ENCODE data around the gene ASAP3.

Gene ASAP3

GRCh38 chr1:23402286-23403037 lies 81.5 kb downstream of the ASAP3 start:
- H3K27me3 Mint-ChIP-seq (ENCODE audit: low read depth): no peaks in the 10 kb centered on the region
- H3K9me3 Mint-ChIP-seq: no peaks in the 10 kb centered on the region
- H3K4me3 Mint-ChIP-seq: no peak overlapping the region
- H3K36me3 Mint-ChIP-seq (ENCODE audit: low read depth): peaks cover 3% of the 10 kb centered on the region
- DNase-seq (ENCODE audit: low spot score): no peak
- H3K4me1 Mint-ChIP-seq (ENCODE audit: low read depth): peaks cover 5% of the 10 kb centered on the region
- no peak overlapping the region for H3K27ac Mint-ChIP-seq

GRCh38 chr1:23401313-23401712 lies 82.7 kb downstream of the ASAP3 start:
- Mint-ChIP-seq H3K36me3 (ENCODE audit: low read depth) (peaks cover 3% of the 10 kb centered on the region), H3K4me1 (ENCODE audit: low read depth) (peaks cover 5% of the 10 kb centered on the region), H3K27ac (no peak overlapping the region), H3K9me3 (no peaks in the 10 kb centered on the region), H3K4me3 (no peak overlapping the region), H3K27me3 (ENCODE audit: low read depth) (no peaks in the 10 kb centered on the region)
- no peak for DNase-seq (ENCODE audit: low spot score)

GRCh38 chr1:23400324-23401114 lies 83.5 kb downstream of the ASAP3 start:
- H3K9me3 Mint-ChIP-seq: no peaks in the 10 kb centered on the region
- no peak for DNase-seq (ENCODE audit: low spot score)
- no peak overlapping the region for H3K27ac Mint-ChIP-seq
- H3K4me3 Mint-ChIP-seq: no peak overlapping the region
- H3K36me3 Mint-ChIP-seq (ENCODE audit: low read depth): peaks cover 5% of the 10 kb centered on the region
- H3K4me1 Mint-ChIP-seq (ENCODE audit: low read depth): peaks cover 9% of the 10 kb centered on the region
- no peaks in the 10 kb centered on the region for H3K27me3 Mint-ChIP-seq (ENCODE audit: low read depth)

DNA sequence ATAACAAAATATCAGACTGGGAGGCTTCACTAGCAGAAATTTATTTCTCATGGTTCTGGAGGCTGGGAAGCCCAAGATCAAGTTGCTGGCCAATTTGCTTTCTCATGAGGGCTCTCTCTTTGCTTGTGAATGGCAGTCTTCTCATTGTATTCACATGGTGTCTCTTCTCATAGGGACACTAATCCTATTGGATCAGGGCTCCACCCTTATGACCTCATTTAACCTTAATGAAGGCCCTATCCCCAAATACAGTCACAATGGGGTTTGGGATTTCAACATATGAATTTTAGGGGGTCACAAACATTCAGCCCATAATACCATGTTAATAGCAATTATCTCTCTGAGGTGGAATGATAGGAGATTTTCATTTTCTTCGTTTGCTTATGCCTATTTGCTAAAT lies 84.8 kb downstream of the ASAP3 start:
- Mint-ChIP-seq H3K9me3 (no peaks in the 10 kb centered on the region), H3K27me3 (ENCODE audit: low read depth) (no peaks in the 10 kb centered on the region), H3K4me1 (ENCODE audit: low read depth) (peaks cover 8% of the 10 kb centered on the region), H3K4me3 (no peak overlapping the region), H3K36me3 (ENCODE audit: low read depth) (peaks cover 5% of the 10 kb centered on the region), H3K27ac (no peak overlapping the region)
- no peak for DNase-seq (ENCODE audit: low spot score)

GRCh38 chr1:23397908-23398307 lies 86.1 kb downstream of the ASAP3 start:
- H3K4me3 Mint-ChIP-seq: no peak overlapping the region
- H3K36me3 Mint-ChIP-seq (ENCODE audit: low read depth): peaks cover 5% of the 10 kb centered on the region
- no peaks in the 10 kb centered on the region for H3K27me3 Mint-ChIP-seq (ENCODE audit: low read depth)
- H3K4me1 Mint-ChIP-seq (ENCODE audit: low read depth): peaks cover 4% of the 10 kb centered on the region
- H3K27ac Mint-ChIP-seq: no peak overlapping the region
- no peaks in the 10 kb centered on the region for H3K9me3 Mint-ChIP-seq
- no peak for DNase-seq (ENCODE audit: low spot score)

GRCh38 chr1:23396380-23396779 lies 87.6 kb downstream of the ASAP3 start:
- Mint-ChIP-seq H3K27ac (no peak overlapping the region), H3K27me3 (ENCODE audit: low read depth) (no peaks in the 10 kb centered on the region), H3K36me3 (ENCODE audit: low read depth) (peaks cover 2% of the 10 kb centered on the region), H3K4me3 (no peak overlapping the region), H3K4me1 (ENCODE audit: low read depth) (peaks cover 4% of the 10 kb centered on the region), H3K9me3 (no peaks in the 10 kb centered on the region)
- no peak for DNase-seq (ENCODE audit: low spot score)

DNA sequence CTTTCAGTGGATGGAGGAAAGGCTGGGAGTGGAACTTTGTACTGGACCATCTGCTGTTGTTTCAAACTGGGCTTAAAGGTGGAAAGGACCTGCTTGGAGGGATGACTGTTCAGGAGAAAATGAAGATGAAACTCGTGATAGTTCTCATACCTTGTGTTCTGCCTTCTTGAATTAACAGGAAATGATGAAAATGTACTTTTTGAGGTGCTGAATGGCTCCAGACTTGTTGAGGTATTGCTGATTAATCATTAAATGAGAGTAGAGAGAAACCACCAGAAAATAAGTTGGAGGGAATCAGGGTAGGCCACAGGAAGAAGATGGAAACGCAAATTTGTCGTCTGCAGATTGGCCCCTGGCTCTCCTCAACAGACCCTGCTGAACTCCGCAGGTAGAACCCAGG lies 88.1 kb downstream of the ASAP3 start:
- Mint-ChIP-seq H3K9me3 (no peaks in the 10 kb centered on the region), H3K27me3 (ENCODE audit: low read depth) (no peaks in the 10 kb centered on the region), H3K4me3 (no peak overlapping the region), H3K36me3 (ENCODE audit: low read depth) (peaks cover 2% of the 10 kb centered on the region), H3K27ac (no peak overlapping the region), H3K4me1 (ENCODE audit: low read depth) (peaks cover 4% of the 10 kb centered on the region)
- DNase-seq (ENCODE audit: low spot score): no peak

GRCh38 chr1:23395154-23395724 lies 88.7 kb downstream of the ASAP3 start:
- DNase-seq (ENCODE audit: low spot score): no peak
- Mint-ChIP-seq H3K36me3 (ENCODE audit: low read depth) (peaks cover 2% of the 10 kb centered on the region), H3K4me1 (ENCODE audit: low read depth) (peaks cover 4% of the 10 kb centered on the region), H3K4me3 (no peak overlapping the region), H3K27ac (no peak overlapping the region), H3K27me3 (ENCODE audit: low read depth) (no peaks in the 10 kb centered on the region), H3K9me3 (no peaks in the 10 kb centered on the region)

DNA sequence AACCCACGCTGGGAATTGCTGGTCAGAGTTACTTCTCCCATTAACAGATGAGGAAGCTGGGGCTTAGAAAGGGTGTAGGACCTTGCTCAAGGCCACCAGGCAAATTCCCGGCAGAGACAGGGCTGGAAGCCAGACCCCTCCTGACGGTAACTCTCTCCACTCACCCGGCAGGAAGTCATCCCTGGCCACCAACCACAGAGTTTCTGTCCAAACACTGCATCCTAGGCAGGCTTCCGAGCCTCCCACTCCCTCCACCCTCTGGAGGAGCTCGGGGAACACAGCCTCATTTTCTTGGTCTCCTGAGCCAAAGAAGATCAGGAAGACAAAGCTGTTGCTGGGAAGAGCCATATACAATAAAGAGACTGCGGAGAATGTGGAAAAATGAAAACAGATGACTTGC lies 89.3 kb downstream of the ASAP3 start:
- Mint-ChIP-seq H3K27ac (no peak overlapping the region), H3K9me3 (no peaks in the 10 kb centered on the region), H3K4me3 (no peak overlapping the region), H3K4me1 (ENCODE audit: low read depth) (peaks cover 4% of the 10 kb centered on the region), H3K27me3 (ENCODE audit: low read depth) (no peaks in the 10 kb centered on the region), H3K36me3 (ENCODE audit: low read depth) (peaks cover 2% of the 10 kb centered on the region)
- DNase-seq (ENCODE audit: low spot score): no peak

DNA sequence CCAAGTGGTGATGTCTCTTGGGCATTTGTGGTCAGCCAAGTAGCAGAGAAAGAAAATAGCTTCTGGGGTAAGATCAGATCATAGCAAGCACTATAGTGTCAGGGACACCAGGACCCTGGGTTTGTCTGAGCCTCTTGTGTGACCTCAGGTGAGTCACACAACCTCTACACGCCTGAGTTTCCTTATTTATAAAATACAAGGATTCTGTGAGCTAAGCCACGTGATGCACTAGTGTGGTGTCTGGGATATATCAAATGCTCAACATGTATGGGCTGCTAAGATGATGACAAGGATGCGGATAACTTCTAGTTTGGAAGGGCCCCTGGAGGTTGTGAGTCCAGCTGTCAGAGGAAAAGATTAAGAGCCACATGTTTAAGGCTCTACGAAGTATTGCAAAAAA lies 89.8 kb downstream of the ASAP3 start:
- Mint-ChIP-seq H3K4me3 (no peak overlapping the region), H3K27ac (no peak overlapping the region), H3K36me3 (ENCODE audit: low read depth) (peaks cover 2% of the 10 kb centered on the region), H3K9me3 (no peaks in the 10 kb centered on the region), H3K27me3 (ENCODE audit: low read depth) (no peaks in the 10 kb centered on the region), H3K4me1 (ENCODE audit: low read depth) (peaks cover 4% of the 10 kb centered on the region)
- no peak for DNase-seq (ENCODE audit: low spot score)

- Mint-ChIP-seq H3K4me1 (ENCODE audit: low read depth) (peaks cover 4% of the 10 kb centered on the region), H3K9me3 (no peaks in the 10 kb centered on the region), H3K4me3 (no peak overlapping the region), H3K27ac (no peak overlapping the region), H3K36me3 (ENCODE audit: low read depth) (peaks cover 2% of the 10 kb centered on the region), H3K27me3 (ENCODE audit: low read depth) (no peaks in the 10 kb centered on the region)
- no peak for DNase-seq (ENCODE audit: low spot score)
These were observed 90.3 kb downstream of the ASAP3 start for GRCh38 chr1:23393706-23394105.

GRCh38 chr1:23392125-23392855 lies 91.7 kb downstream of the ASAP3 start:
- Mint-ChIP-seq H3K4me3 (no peak overlapping the region), H3K9me3 (no peaks in the 10 kb centered on the region), H3K4me1 (ENCODE audit: low read depth) (peaks cover 4% of the 10 kb centered on the region), H3K27me3 (ENCODE audit: low read depth) (no peaks in the 10 kb centered on the region), H3K36me3 (ENCODE audit: low read depth) (peaks cover 2% of the 10 kb centered on the region), H3K27ac (no peak overlapping the region)
- DNase-seq (ENCODE audit: low spot score): no peak

- no peaks in the 10 kb centered on the region for H3K4me1 Mint-ChIP-seq (ENCODE audit: low read depth)
- DNase-seq (ENCODE audit: low spot score): no peak
- no peak overlapping the region for H3K27ac Mint-ChIP-seq
- H3K36me3 Mint-ChIP-seq (ENCODE audit: low read depth): no peaks in the 10 kb centered on the region
- no peak overlapping the region for H3K4me3 Mint-ChIP-seq
- H3K27me3 Mint-ChIP-seq (ENCODE audit: low read depth): no peaks in the 10 kb centered on the region
- H3K9me3 Mint-ChIP-seq: no peaks in the 10 kb centered on the region
These were observed 94.1 kb downstream of the ASAP3 start for GRCh38 chr1:23389837-23390321.

DNA sequence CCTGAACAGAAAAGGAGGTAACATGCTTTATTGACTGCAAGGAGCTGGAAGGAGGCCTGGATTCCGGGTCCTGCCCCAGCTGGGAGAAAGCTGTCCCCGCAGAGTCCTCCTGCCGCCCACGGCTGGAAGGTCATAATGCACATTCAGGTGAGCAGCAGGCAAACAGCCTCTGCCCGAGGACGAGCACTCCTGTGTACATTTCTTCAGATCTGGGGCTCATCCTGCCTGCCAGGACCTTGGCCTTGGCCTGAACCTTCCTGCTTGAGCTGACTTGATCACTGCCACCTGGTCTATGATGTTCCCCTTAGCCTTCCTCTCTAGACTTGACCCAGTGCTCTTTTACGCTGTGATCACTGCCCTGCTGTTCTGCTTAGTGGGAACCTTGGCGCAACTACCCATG lies 96.5 kb downstream of the ASAP3 start:
- H3K27ac Mint-ChIP-seq: no peak overlapping the region
- H3K4me3 Mint-ChIP-seq: no peak overlapping the region
- H3K9me3 Mint-ChIP-seq: no peaks in the 10 kb centered on the region
- no peaks in the 10 kb centered on the region for H3K4me1 Mint-ChIP-seq (ENCODE audit: low read depth)
- no peaks in the 10 kb centered on the region for H3K27me3 Mint-ChIP-seq (ENCODE audit: low read depth)
- DNase-seq (ENCODE audit: low spot score): no peak
- H3K36me3 Mint-ChIP-seq (ENCODE audit: low read depth): no peaks in the 10 kb centered on the region
